SW 1271 (cell line): ENCODE results near the gene CNIH3.

Experiments used
- DNase-seq, 2 experiments: peaks; one replicate each; lab custom pipeline; 2025; lab: John Stamatoyannopoulos, UW

Gene CNIH3

GRCh38 chr1:224722838-224723237, 106.7 kb downstream of the CNIH3 start:
- no peak for DNase-seq

GRCh38 chr1:224724566-224724965, 108.4 kb downstream of the CNIH3 start:
- DNase-seq: no peak

- no peak for DNase-seq
These were observed 110.5 kb downstream of the CNIH3 start for GRCh38 chr1:224726441-224727182.

GRCh38 chr1:224727351-224728289, 111.5 kb downstream of the CNIH3 start:
- DNase-seq: no peak

- no peak for DNase-seq
These were observed 114.4 kb downstream of the CNIH3 start for GRCh38 chr1:224730540-224730939.

GRCh38 chr1:224730965-224731364, 114.8 kb downstream of the CNIH3 start:
- DNase-seq: no peak

- DNase-seq: no peak
These were observed 115.5 kb downstream of the CNIH3 start for GRCh38 chr1:224731633-224732032.

- no peak for DNase-seq
These were observed 116.4 kb downstream of the CNIH3 start for GRCh38 chr1:224732377-224733026.

- DNase-seq: no peak
These were observed 117.2 kb downstream of the CNIH3 start for GRCh38 chr1:224733027-224733911.

- no peak for DNase-seq
These were observed 118.3 kb downstream of the CNIH3 start for GRCh38 chr1:224734261-224734935.

GRCh38 chr1:224735159-224735558, 119.0 kb downstream of the CNIH3 start:
- no peak for DNase-seq

GRCh38 chr1:224736619-224737352, 120.7 kb downstream of the CNIH3 start:
- DNase-seq: no peak

GRCh38 chr1:224737353-224737727, 121.2 kb downstream of the CNIH3 start:
- DNase-seq: no peak

GRCh38 chr1:224739303-224739996, 123.3 kb downstream of the CNIH3 start:
- no peak for DNase-seq

GRCh38 chr1:224739997-224740684, 124.0 kb downstream of the CNIH3 start:
- no peak for DNase-seq

- DNase-seq: no peak
These were observed 124.6 kb downstream of the CNIH3 start for GRCh38 chr1:224740685-224741052.

- no peak for DNase-seq
These were observed 126.2 kb downstream of the CNIH3 start for GRCh38 chr1:224742349-224742748.

- no peak for DNase-seq
These were observed 127.6 kb downstream of the CNIH3 start for GRCh38 chr1:224743608-224744164.

- DNase-seq: no peak
These were observed 128.4 kb downstream of the CNIH3 start for GRCh38 chr1:224744521-224744920.
